Measurements from ENCODE around the gene CASZ1.

Gene CASZ1

GRCh38 chr1:10665930-10666850 is 130.3 kb downstream of the CASZ1 start:
- TF ChIP-seq SPI1 (IDR thresholded peaks at IDR 0.05; ENCODE audit: borderline replicate concordance, low read depth) = no peak
- no peak for TF ChIP-seq POLR2AphosphoS5 (IDR thresholded peaks at IDR 0.05; ENCODE audit: low read depth)
- no peak for TF ChIP-seq REST (IDR thresholded peaks at IDR 0.05; ENCODE audit: insufficient replicate concordance, low read depth)
- TF ChIP-seq, protein P1, sequence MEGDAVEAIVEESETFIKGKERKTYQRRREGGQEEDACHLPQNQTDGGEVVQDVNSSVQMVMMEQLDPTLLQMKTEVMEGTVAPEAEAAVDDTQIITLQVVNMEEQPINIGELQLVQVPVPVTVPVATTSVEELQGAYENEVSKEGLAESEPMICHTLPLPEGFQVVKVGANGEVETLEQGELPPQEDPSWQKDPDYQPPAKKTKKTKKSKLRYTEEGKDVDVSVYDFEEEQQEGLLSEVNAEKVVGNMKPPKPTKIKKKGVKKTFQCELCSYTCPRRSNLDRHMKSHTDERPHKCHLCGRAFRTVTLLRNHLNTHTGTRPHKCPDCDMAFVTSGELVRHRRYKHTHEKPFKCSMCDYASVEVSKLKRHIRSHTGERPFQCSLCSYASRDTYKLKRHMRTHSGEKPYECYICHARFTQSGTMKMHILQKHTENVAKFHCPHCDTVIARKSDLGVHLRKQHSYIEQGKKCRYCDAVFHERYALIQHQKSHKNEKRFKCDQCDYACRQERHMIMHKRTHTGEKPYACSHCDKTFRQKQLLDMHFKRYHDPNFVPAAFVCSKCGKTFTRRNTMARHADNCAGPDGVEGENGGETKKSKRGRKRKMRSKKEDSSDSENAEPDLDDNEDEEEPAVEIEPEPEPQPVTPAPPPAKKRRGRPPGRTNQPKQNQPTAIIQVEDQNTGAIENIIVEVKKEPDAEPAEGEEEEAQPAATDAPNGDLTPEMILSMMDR (IDR thresholded peaks at IDR 0.05; ENCODE audit: insufficient read depth, low read length) = no peak
- TF ChIP-seq GABPA (IDR thresholded peaks at IDR 0.05; ENCODE audit: low read depth) = no peak
- H3K27ac ChIP-seq (replicated peaks) = no peak overlapping the region
- DNase-seq (ENCODE audit: low read depth in 1 of 2, low spot score in 1 of 2) = no peak
- H3K27me3 ChIP-seq (ENCODE audit: insufficient read depth, poor library complexity, severe bottlenecking) = no peaks in the 10 kb centered on the region
- H3K4me3 ChIP-seq (replicated peaks; ENCODE audit: insufficient read depth, low read length) = no peak overlapping the region

DNA sequence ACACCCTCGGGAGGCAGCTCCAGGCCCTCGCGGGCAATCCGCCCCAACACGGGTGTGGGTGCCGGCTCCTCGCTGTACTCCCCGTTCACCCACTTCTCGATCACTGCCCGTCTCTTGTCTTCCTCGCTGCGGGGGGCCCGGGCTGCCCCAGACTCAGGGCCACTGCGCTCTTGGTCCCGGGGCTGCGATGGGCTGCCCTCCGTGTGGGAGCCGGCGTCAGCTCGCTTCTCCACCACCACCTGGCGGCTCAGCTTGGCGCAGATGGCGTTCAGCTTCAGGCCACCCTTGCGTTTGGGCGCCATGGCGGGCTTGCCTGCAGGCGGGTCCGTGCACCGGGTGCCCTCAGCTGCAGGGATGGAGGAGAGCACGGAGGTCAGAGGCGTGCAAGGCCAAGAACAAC is 131.2 kb downstream of the CASZ1 start:
- Histone ChIP-seq H3K27ac (replicated peaks) (no peak overlapping the region), H3K4me3 (replicated peaks; ENCODE audit: insufficient read depth, low read length) (no peak overlapping the region), H3K27me3 (ENCODE audit: insufficient read depth, poor library complexity, severe bottlenecking) (no peaks in the 10 kb centered on the region)
- TF ChIP-seq REST (IDR thresholded peaks at IDR 0.05; ENCODE audit: insufficient replicate concordance, low read depth) = no peak
- no peak for TF ChIP-seq POLR2AphosphoS5 (IDR thresholded peaks at IDR 0.05; ENCODE audit: low read depth)
- no peak for TF ChIP-seq SPI1 (IDR thresholded peaks at IDR 0.05; ENCODE audit: borderline replicate concordance, low read depth)
- no peak for DNase-seq (ENCODE audit: low read depth in 1 of 2, low spot score in 1 of 2)

DNA sequence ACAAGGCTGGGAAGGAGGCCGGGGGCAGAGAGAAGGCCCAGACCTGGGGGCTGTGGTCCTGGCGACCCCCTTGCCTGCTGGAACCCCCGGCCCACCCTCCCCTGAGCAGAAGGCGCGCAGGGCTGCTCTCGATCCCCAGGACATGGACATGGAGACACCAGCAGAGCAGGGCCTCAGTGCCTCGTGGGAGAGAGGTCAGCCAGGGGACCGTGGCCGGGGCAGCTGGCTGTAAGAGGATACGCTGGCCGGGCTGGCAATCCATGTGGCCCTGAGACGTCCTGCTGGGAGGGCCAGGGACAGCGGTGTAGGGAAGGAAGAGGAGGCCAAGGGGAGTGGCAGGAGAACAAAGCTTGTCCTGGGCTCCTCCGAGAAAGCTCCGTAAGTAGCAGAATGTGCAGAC is 132.2 kb downstream of the CASZ1 start:
- H3K27ac ChIP-seq (replicated peaks) = no peak overlapping the region

More for the DNA sequence above, 132.2 kb downstream of the CASZ1 start:
- Histone ChIP-seq H3K27me3 (ENCODE audit: insufficient read depth, poor library complexity, severe bottlenecking) (no peaks in the 10 kb centered on the region), H3K4me3 (replicated peaks; ENCODE audit: insufficient read depth, low read length) (no peak overlapping the region)
- DNase-seq (ENCODE audit: low read depth in 1 of 2, low spot score in 1 of 2) = no peak
- TF ChIP-seq SPI1 (IDR thresholded peaks at IDR 0.05; ENCODE audit: borderline replicate concordance, low read depth) (no peak), REST (IDR thresholded peaks at IDR 0.05; ENCODE audit: insufficient replicate concordance, low read depth) (no peak), POLR2AphosphoS5 (IDR thresholded peaks at IDR 0.05; ENCODE audit: low read depth) (no peak), GABPA (IDR thresholded peaks at IDR 0.05; ENCODE audit: low read depth) (no peak)
- TF ChIP-seq, protein P1 (IDR thresholded peaks at IDR 0.05; ENCODE audit: insufficient read depth, low read length) = no peak
